Endometrial microvascular endothelial cells (primary cell): ENCODE measurements around the gene BOD1L1. TPM values are rescaled to one million over a fixed set of nuclear protein-coding genes. Genes with fewer than 3 reads are reported as not detected.

Experiments used
- in situ Hi-C: cut with HindIII; loops from 2 replicates; pipeline ENCODE4 v1.10.0; 2017; ENCODE audit warnings: low sequenced_read_pairs, low pct_unique_long_range_greater_than_20kb; ENCODE audit errors: inconsistent ontology term
- total RNA-seq: library from RNA; depleted of rRNA; stranded (reverse); fragments of >200 nt; gene quantifications from one replicate; pipeline ENCODE4 v1.2.3, GENCODE V29; 2015; ENCODE audit errors: inconsistent ontology term

The BOD1L1 gene
- total RNA-seq, result 6.8 TPM

DNA sequence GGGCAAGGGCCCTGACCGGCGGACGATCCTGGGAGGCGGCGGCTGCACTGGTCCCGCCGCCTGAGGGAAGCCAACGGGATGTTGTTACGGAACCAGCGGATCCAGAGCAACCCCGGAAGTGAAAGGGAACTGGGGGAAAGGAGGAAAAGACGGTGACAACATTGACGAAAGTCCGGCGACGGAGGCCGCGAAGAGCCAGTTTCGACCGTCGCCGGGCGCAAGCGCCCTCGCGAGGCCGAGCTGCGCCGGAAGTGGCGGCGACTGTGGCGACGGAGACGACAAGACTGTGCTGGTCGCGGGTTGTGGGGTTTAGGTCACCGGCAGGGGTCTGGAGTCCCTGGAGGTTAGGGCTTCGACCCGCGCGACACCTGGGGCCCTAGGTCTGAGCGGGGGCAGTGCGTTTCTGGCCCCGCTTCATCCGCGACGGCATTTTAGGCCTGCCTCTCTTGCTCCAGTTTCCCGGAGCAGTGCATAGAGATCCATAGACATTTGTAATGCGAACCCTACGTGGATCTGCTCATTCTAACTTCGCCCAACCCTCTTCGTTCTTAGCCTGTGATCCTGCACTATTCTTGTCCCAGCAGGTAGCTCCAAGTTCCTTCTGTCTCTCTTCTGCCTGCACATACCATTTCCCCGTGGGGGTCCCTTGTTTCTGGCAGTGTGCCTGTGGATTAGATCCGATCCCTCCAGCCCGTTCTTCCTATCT is at the start of gene BOD1L1:
BOD1L1 (minus strand) TSS at position 120 of the 706 bp plus-strand sequence. CDS start 138 bp downstream, outside the sequence.
- in situ Hi-C loops, result no loop called here

- in situ Hi-C loops, result no loop called here
Measured at GRCh38 chr4:13674971-13675370, 47.4 kb upstream of the BOD1L1 start.

- in situ Hi-C loops, result no loop called here
Measured at GRCh38 chr4:13673167-13673566, 45.6 kb upstream of the BOD1L1 start.

DNA sequence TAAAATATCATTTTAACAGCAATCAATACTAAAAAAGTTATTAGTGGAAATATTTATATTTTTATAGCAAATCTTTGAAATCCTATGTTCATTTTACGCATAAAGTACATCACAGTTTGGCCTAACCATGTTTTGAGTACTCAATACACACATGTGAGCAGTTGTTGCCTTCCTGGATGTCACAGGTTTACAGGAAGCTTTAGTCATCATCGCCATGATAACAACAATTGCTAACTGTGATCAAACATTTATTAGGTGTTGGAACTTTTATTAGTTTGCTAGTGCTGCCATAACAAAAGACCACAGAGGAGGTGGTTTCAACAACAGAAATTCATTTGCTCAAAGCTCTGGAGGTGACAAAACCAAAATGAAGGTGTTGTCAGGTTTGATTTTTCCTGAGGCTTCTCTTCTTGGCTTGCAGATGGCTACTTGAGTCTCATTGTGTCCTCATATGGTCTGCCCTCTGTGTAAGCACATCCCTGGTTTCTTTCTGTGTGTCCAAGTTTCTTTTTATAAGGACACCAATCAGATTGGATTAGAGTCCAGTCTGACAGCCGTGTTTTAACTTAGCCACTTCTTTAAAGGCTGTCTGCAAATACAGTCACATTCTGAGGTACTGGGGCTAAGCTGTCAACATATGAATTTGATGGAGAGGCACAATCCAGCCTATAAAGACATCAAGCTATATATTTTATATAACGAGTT is 43.1 kb upstream of the BOD1L1 start:
- in situ Hi-C loops, result no loop called here

DNA sequence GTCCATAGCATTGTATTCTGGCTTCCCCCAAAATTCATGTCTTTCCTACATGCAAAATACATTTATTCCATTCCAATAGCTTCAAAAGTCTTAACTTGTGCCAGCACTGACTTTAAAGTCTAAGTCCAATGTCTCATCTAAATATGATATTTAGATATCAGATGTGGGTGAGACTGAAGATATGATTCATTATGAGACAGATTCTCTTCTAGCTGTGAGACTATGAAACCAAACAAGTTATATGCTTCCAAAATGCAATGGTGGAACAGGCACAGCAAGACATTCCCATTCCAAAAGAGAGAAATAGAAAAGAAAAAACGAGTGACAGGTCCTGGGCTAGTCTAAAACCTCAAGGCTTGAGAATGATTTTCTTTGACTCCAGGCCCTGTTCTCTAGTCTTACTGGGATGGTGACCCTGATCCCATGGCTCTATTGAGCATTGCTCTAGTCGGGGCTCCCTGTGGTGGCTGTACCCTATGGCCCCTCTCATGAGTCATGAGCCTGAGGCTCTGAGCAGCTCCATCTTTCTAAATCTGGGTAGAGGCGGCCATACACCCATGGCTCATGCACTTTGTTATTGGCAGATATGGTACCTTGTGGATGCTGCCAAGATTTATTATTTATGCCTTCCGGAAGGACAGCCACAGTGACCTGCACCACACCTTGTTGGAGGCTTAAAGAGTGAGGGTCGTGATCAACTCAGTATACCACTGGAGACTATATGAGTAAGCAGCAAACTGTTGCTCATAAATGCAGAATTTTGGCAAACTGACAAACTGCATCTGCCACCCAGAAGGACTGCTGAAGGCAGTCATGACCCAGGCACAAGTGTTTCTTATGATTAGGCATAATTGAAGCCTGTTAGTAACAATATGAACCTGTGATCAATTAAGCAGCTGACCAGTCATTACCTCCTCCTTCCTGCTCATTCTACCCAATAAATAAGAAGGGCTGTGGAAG is 38.5 kb upstream of the BOD1L1 start:
- in situ Hi-C loops, result no loop called here

DNA sequence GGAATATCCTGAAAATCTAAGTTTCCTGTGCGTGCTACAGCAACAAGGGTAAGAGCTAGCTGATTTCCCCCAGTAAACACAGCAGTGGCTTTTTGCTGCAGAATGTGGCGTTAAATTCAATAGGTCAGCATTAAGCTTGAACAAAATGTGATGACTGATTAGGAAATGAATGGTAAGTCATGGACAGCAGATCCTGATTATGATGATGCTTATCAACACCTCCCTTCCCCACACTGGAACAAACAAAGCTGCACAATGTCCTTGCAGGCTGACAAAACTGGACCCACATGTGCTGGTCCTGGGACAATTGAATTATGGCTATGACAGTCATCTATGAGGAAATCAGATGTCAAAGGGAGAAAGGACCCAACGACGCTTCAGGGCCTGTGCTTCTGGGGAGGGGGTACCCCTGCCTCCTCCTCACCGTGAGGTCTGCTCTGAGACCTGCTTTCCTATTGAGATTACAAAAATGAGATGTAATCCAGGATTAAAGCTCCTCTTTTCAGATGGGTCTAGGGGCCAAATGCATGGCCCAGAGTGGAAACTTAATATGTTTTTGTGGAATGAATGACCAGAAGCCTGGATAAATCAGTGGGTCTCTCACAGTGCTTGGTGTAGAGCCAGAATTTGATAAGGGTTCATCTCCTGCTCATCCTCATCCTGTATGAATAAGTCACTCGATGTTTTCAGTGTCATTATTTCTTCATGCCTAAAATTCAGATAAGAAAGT is 32.0 kb upstream of the BOD1L1 start:
- in situ Hi-C loops, result no loop called here

GRCh38 chr4:13656569-13657405 is 29.3 kb upstream of the BOD1L1 start:
- in situ Hi-C loops, result no loop called here

DNA sequence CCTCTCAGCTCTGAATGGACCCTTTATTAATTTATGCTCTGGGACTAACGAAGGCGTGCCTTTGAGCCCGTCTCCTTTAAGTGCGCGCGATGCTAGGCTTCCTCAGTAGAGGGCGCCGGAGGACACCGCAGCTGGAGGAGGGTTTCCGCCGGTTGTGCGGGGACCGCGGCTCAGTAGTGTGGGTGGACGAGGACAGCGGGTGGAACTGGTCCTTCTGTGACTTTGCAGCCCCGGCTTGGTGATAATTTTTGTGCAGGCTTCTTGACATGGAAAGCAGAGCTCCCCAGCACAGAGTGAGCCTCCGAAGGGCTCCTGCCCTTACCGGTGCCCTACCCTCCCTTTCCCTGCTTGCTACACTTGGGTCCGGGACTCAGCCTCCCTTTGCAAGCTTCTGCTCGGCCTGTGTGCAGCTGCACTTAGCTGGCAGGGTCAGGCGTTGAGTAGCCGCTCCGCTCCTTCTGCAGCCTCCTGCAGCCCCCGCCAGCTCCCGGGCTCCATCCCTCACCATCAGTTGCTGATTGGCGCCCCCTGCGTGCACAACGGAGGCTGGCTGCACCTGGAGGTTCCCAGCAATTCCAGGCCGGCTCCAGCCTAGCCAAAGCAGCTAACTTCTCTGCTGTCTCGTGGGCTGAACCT is 26.8 kb upstream of the BOD1L1 start:
- in situ Hi-C loops, result no loop called here

- in situ Hi-C loops, result no loop called here
Measured at GRCh38 chr4:13653766-13654161, 26.2 kb upstream of the BOD1L1 start.

- in situ Hi-C loops, result no loop called here
Measured at GRCh38 chr4:13647031-13647430, 19.5 kb upstream of the BOD1L1 start.

DNA sequence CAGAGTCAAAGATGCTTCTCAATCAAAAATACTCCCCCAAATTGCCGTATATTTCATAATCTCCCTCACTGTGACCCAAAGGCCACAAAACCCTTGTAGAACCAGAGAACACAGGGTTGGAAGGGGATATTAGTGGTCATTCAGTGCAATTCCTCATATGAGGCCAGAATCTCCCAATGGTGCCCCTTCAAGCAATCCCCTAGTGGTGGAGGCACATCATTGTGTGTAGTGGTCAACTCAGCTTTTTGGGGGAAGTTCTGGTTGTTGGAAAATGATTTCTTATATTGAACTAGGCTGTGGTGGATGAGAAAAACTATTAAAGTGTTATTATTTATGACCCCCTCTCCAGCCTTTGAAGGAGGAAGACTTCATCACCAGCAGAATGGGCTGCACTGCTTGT is 17.6 kb upstream of the BOD1L1 start:
- in situ Hi-C loops, result no loop called here

- in situ Hi-C loops, result no loop called here
Measured at GRCh38 chr4:13642170-13642950, 14.8 kb upstream of the BOD1L1 start.

DNA sequence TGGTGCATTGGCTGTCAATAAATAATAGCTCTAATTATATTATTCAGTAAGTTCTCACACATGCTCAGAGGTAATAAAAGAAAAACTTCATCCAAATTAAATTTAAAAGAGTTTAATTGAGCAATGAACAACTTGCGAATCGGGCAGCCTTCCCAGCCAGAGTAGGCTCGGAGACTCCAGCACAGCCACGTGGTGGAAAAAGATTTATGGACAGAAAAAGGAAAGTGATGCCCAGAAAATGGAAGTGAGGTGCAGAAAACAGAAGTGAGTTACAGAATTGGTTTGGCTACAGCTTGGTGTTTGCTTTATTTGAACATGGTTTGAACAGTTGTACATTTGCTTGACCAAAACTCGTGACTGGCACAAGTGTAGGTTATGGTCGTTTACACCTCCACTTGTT is 13.6 kb upstream of the BOD1L1 start:
- in situ Hi-C loops, result no loop called here

DNA sequence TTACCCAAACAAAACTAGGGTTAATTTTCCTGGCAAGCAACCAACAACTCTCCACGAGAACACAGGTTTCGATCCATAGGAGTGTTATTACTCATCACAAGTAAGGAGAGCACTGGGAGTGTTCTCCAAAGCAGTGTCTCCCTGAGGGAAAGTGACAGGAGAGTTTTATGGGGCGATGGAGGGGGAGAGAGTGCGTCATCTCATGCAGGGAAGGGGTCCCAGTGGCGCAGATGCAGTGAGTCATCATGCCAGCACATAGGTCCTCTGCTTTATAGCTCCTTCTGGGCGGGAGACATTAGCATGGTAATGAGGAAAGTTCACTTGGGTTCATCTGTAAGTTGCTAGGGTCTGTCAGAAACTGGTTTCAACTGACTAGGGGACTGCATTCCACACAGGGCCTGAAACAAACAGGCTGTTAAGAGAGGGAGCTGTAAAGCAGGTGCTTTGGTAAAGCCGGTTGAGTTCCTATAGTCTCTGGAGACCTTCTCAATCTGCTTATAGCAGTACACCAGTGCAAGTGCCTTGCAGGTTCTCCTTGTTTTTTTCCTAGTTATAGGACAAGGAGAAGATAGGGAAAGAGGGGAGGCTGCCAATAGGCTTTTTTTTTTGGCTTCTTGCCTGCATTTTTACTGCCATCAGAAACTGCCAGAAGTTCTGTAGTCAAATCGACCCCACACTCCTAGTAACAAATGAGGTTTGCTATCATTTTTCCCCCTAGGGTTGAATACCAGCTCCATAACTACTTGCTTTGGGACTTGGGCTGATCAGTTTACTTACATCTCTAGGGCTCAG is 12.8 kb upstream of the BOD1L1 start:
- in situ Hi-C loops, result no loop called here

- in situ Hi-C loops, result no loop called here
Measured at GRCh38 chr4:13635286-13635799, 7.8 kb upstream of the BOD1L1 start.

- in situ Hi-C loops, result no loop called here
Measured at GRCh38 chr4:13633671-13634070, 6.1 kb upstream of the BOD1L1 start.
